Activated naive CD8-positive, alpha-beta T cell treated with anti-CD3 and anti-CD28 coated beads for 36 hours (primary cell): Measurements from ENCODE around the gene CEP78. TPM values are rescaled to one million over a fixed set of nuclear protein-coding genes. Genes with fewer than 3 reads are reported as not detected.

Experiments used
- DNase-seq: peaks from one replicate; pipeline ENCODE4 v3.0.0; 2021
- H3K27ac Mint-ChIP-seq: one replicate; pipeline ENCODE4 v1.8.0; 2022; ENCODE audit warnings: mild to moderate bottlenecking, moderate library complexity, mixed read lengths
- H3K27me3 Mint-ChIP-seq: one replicate; pipeline ENCODE4 v1.8.0; 2022; ENCODE audit warnings: mild to moderate bottlenecking, mixed read lengths
- H3K36me3 Mint-ChIP-seq: one replicate; pipeline ENCODE4 v1.8.0; 2021; ENCODE audit warnings: mild to moderate bottlenecking, mixed read lengths
- H3K4me1 Mint-ChIP-seq: one replicate; pipeline ENCODE4 v1.8.0; 2021; ENCODE audit warnings: mixed read lengths
- H3K4me3 Mint-ChIP-seq: one replicate; pipeline ENCODE4 v1.8.0; 2022; ENCODE audit warnings: mild to moderate bottlenecking, moderate library complexity, mixed read lengths
- H3K9me3 Mint-ChIP-seq: one replicate; pipeline ENCODE4 v1.8.0; 2022; ENCODE audit warnings: mixed read lengths
- total RNA-seq, 2 experiments: library from RNA; stranded (reverse); gene quantifications; one replicate each; pipeline ENCODE4 v1.2.3, GENCODE V29; 2021

The CEP78 gene
- total RNA-seq, 2 experiments from 2014 or later: 41.1 to 41.8 TPM

GRCh38 chr9:78289474-78289873 is 53.6 kb downstream of the CEP78 start:
- no peaks in the 10 kb centered on the region for H3K9me3 Mint-ChIP-seq
- no peaks in the 10 kb centered on the region for H3K36me3 Mint-ChIP-seq
- no peaks in the 10 kb centered on the region for H3K27me3 Mint-ChIP-seq
- peaks cover 13% of the 10 kb centered on the region for H3K4me1 Mint-ChIP-seq
- no peak for DNase-seq
- H3K27ac Mint-ChIP-seq: no peak overlapping the region
- H3K4me3 Mint-ChIP-seq: no peak overlapping the region

DNA sequence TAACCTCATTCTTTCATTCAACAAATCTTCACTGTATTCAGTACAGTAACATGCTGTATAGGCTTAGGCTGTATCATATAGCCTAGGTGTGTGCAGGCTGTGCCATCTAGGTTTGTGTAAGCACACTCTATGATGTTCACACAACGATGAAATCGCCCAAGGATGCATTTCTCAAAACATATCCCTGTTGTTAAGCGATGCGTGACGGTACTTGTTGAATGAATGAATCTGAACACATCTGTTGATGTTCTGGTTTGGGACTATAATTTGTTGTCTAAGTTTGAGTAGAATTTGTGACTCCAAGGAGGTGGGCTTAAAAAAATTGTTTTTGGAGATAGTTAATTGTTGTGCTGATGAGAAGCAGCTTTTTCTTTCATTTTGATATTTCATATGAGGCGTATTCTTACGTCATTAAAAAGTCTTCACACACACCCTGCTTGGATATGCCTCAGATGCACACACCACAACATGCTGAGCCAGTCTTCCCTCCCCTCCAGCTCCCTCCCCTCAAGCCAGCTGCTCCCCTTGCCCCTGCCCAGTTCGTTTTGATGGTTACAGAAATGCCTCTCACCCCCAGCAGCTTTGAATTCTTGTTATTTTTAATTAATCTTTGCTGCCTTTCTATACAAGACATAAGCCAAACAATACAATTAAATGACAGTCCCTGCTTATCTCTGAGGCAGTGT is 55.5 kb downstream of the CEP78 start:
- Mint-ChIP-seq H3K4me1 (peaks cover 26% of the 10 kb centered on the region), H3K27ac (no peak overlapping the region), H3K4me3 (no peak overlapping the region), H3K9me3 (no peaks in the 10 kb centered on the region), H3K27me3 (no peaks in the 10 kb centered on the region), H3K36me3 (no peaks in the 10 kb centered on the region)
- DNase-seq: no peak

DNA sequence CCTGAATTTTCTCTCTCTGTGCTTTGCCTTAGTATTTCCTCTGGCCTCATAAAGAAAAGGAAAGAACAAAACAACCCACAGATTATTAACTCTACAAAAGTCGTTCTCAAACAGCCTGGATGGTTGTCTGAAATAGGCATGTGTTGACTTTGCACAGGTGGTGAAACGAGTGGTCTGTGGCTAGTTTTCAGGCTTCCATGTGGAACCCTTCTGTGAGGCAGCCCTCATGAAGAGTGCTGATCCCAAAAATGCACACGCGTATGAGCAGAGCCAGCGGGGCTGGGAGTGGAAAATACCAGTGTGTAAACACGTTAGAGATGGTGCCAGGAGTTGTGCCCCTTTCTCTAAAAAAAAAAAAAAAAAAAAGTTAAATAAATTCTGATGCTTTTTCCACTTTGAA is 56.2 kb downstream of the CEP78 start:
- Mint-ChIP-seq H3K36me3 (peaks cover under 1% of the 10 kb centered on the region), H3K4me1 (peaks cover 31% of the 10 kb centered on the region), H3K27ac (no peak overlapping the region), H3K9me3 (no peaks in the 10 kb centered on the region), H3K4me3 (no peak overlapping the region), H3K27me3 (no peaks in the 10 kb centered on the region)
- DNase-seq: no peak

DNA sequence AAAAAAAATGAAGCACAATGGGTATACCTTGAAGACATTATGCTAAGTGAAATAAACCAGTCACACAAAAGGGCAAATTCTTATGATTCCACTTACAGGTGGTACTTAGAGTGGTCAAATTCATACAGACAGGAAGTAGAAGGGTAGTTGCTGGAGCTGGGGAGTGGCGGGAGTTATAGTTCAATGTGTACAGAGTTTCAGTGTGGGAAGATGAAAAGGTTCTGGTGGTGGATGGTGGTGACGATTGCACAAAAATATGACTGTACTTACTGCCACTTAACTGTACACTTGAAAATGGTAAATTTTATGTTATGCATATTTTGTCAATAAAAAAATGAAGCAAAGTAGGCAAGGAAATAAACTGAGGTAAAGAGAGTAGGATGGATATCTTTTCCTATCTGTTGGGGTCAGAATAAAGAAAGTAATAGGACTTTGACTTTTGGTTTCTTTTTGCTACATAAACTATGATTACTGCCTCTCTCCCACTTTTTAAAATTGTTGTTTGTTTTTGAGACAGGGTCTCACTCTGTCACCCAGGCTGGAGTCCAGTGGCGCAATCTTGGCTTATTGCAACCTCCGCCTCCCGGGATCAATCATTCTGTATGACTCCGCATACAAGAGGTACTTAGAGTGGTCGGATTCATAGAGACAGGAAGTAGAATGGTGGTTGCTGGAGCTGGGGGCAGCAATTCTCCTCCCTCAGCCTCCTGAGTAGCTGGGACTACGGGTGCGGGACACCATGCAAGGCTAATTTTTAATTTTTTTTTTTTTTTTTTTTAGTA is 57.0 kb downstream of the CEP78 start:
- Mint-ChIP-seq H3K27me3 (no peaks in the 10 kb centered on the region), H3K27ac (peak overlapping the region; percentile 86), H3K4me1 (peaks cover 31% of the 10 kb centered on the region), H3K4me3 (peak overlapping the region; percentile 79), H3K9me3 (no peaks in the 10 kb centered on the region), H3K36me3 (peaks cover 7% of the 10 kb centered on the region)
- DNase-seq: peak; percentile 30

DNA sequence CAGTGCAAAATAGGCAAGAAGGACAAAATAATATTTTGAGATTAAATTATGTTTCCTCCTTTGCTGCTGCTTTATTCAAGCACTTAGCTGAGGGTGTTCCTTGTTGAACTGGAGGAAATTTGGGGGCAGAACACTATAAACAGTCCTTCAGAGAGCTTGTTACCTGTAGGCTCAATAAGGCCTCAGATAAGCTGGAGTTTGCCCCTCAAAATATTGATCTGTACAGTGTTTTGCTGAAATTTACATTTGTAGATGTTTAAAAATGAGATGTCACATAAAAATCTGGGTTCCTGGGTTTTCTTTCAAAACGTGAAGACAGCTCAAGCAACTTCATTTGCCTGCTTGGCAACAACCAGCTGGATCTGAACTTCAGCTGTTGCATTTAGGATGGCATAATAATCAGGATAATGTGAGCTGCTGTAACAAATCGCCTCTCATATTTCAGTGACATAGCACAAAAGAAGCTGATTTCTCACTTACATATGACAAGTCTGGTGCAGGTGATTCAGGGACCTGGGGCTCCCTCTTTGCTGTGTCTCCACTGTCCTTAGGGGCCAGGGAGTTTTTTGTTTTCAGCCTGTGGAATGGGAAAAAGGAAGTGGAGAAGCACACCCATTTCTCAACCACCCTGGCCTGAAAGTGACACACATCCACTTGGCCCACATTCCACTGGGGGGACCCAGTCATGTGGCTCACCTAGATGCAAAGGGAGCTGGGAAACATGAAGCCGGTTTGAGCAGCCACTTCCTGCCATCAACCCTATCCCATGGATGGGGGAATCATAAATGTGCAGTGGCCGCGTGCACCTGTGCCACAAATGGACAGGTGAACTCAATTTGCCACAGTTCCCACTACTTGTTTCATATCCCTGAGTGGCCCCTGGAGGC is 58.7 kb downstream of the CEP78 start:
- H3K9me3 Mint-ChIP-seq: no peaks in the 10 kb centered on the region
- peaks cover 34% of the 10 kb centered on the region for H3K4me1 Mint-ChIP-seq
- no peak overlapping the region for H3K27ac Mint-ChIP-seq
- peaks cover 20% of the 10 kb centered on the region for H3K36me3 Mint-ChIP-seq
- no peak for DNase-seq
- H3K27me3 Mint-ChIP-seq: no peaks in the 10 kb centered on the region
- no peak overlapping the region for H3K4me3 Mint-ChIP-seq

- Mint-ChIP-seq H3K36me3 (peaks cover 26% of the 10 kb centered on the region), H3K9me3 (no peaks in the 10 kb centered on the region), H3K27me3 (no peaks in the 10 kb centered on the region), H3K27ac (no peak overlapping the region), H3K4me1 (peaks cover 38% of the 10 kb centered on the region), H3K4me3 (no peak overlapping the region)
- DNase-seq: no peak
Measured at GRCh38 chr9:78295177-78295575, 59.3 kb downstream of the CEP78 start.

DNA sequence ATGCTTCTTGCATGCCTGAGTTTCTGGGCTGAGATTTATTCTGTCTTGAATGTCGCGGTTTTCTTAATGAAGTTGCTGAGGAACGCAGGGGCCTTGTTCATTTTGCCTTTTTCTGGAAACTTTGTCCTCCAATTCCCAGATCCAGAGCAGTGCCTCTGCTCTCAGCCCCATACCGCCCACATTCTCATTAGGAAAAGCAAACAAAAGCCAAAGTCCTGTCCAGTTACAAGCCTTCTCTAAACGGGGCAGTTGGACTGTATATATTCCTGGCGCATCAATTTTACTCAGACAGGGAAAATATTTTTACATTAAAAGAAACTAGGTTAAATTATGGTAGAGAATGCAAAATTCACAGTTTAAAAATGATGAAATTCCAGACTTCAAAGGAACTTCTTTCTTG is 59.9 kb downstream of the CEP78 start:
- H3K9me3 Mint-ChIP-seq: no peaks in the 10 kb centered on the region
- no peaks in the 10 kb centered on the region for H3K27me3 Mint-ChIP-seq
- peaks cover 40% of the 10 kb centered on the region for H3K4me1 Mint-ChIP-seq
- peak overlapping the region; percentile 99 for H3K27ac Mint-ChIP-seq
- DNase-seq: no peak
- peaks cover 29% of the 10 kb centered on the region for H3K36me3 Mint-ChIP-seq
- H3K4me3 Mint-ChIP-seq: peak overlapping the region; percentile 91

DNA sequence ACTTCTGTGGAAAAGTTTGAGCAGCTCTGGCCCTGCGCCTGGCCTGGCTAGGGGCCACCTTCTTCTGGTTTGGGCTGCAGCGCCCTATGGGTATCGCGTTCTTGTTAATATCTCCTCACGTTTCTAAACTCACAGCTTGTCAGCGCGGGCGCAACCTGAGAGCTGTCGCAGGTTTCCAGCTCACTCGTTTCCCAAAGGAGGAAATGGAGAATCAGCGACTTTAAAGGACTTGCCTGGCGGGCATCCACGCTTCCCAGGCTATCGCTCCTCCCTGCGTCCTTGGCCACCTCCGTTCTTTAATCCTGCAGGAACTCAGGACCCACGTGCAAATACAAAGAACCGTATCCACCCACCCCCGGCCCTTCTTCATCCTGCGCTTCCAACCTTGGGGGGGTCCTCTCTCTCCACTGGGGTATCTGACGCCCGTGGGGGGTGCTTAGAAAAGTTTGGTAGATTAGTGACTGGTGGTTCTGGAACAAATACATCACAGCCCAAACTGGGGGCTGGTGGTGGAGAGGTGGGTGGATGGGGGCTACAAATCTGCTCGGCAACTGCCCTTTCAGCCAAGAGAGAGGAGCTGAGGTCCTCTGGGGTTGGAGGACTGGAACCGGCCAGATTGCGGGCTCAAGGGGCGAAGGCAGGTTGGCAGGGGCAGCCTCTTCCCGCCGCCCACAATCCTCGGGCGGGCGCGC is 60.5 kb downstream of the CEP78 start:
- Mint-ChIP-seq H3K27ac (peak overlapping the region; percentile 99), H3K9me3 (no peaks in the 10 kb centered on the region), H3K27me3 (no peaks in the 10 kb centered on the region), H3K4me1 (peaks cover 40% of the 10 kb centered on the region), H3K36me3 (peaks cover 31% of the 10 kb centered on the region), H3K4me3 (peak overlapping the region; percentile 91)
- peak; percentile 25 for DNase-seq

DNA sequence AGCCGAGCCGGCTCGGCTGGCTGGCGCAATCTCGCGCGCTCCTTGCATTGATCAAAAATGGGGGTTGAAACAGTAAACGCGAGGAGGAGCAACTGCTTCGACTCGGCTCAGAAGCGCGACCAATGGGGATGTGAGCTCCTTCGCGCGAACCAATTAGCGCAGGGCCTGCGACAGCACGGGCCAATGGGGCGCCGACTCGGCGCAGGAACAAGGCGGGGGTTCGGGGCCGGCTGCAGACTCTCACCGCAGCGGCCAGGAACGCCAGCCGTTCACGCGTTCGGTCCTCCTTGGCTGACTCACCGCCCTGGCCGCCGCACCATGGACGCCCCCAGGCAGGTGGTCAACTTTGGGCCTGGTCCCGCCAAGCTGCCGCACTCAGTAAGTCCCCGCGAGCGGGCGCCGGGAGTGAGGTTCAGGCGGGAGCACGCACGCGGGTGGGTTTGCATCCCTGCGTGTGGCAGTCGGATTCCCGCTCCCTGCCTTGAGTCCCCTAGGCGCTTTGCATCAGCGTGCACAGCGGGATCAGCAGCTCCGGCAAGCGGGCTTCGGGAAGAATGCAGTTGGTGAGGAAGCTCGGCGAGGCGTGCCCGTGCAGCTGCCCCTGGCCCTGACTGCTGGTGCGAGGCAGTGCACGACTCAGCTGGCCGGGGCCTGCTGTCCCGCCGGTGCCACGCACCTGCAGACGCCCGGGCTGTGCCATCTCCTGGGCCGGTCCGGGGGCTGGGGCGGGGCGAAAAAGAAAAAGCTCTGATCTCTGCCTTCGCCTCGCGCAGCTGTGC is 61.2 kb downstream of the CEP78 start, which contains the start of gene PSAT1:
Gene PSAT1 (plus strand): TSS at position 233 of the 779 bp plus-strand sequence. CDS start 86 bp downstream, at position 319.
- Mint-ChIP-seq H3K4me3 (peak within 1 kb of the TSS; percentile 91), H3K4me1 (peaks cover 40% of the 10 kb centered on the region), H3K36me3 (peaks cover 37% of the 10 kb centered on the region), H3K9me3 (no peaks in the 10 kb centered on the region), H3K27me3 (no peaks in the 10 kb centered on the region), H3K27ac (peak within 1 kb of the TSS; percentile 99)
- DNase-seq: peak; percentile 93

- no peak for DNase-seq
- Mint-ChIP-seq H3K36me3 (peaks cover 40% of the 10 kb centered on the region), H3K27me3 (no peaks in the 10 kb centered on the region), H3K9me3 (no peaks in the 10 kb centered on the region), H3K4me1 (peaks cover 37% of the 10 kb centered on the region), H3K4me3 (peak overlapping the region; percentile 91), H3K27ac (peak overlapping the region; percentile 99)
Measured at GRCh38 chr9:78297672-78297961, 61.7 kb downstream of the CEP78 start.

DNA sequence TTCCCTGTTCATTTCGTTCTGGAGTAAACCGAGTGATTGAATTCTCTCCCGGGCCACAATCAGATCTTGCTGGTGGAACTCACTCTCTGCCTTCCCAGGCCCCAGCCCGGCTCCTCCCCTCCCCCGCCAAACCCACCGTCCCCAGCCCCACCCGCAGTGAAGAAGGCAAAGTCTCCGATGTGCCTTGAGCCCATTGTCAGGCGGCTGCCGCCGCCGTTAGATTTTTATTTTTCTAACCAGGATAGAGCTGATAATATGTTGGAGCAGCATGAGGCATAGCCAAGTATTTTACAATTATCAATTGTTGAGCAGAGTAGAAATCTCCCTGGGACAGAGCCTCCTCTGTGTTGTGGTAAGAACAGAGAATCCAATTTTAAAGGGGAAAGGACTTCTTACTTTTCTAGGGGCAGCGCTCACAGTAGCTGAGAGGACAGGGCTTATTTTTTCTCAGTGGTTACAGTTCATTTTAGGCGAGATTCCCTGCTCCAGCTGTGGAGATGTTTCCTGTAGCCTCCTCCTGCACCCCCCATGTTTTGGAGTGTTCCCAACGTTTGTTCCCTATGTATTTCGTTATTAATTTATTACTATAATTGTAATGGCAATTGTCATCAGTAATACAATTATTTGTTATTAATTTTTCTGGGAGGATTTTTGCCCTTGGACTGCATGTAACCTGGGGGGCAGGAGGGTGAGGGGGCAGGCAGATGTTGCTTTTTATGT is 62.3 kb downstream of the CEP78 start:
- peak overlapping the region; percentile 99 for H3K27ac Mint-ChIP-seq
- H3K4me1 Mint-ChIP-seq: peaks cover 31% of the 10 kb centered on the region
- no peaks in the 10 kb centered on the region for H3K27me3 Mint-ChIP-seq
- no peaks in the 10 kb centered on the region for H3K9me3 Mint-ChIP-seq
- peaks cover 41% of the 10 kb centered on the region for H3K36me3 Mint-ChIP-seq
- DNase-seq: peak; percentile 11
- peak overlapping the region; percentile 91 for H3K4me3 Mint-ChIP-seq

- DNase-seq: no peak
- H3K27me3 Mint-ChIP-seq: no peaks in the 10 kb centered on the region
- peaks cover 54% of the 10 kb centered on the region for H3K36me3 Mint-ChIP-seq
- H3K9me3 Mint-ChIP-seq: no peaks in the 10 kb centered on the region
- H3K27ac Mint-ChIP-seq: peak overlapping the region; percentile 26
- peaks cover 28% of the 10 kb centered on the region for H3K4me1 Mint-ChIP-seq
- H3K4me3 Mint-ChIP-seq: no peak overlapping the region
Measured at GRCh38 chr9:78300209-78300608, 64.3 kb downstream of the CEP78 start.

GRCh38 chr9:78301466-78301865 is 65.6 kb downstream of the CEP78 start:
- Mint-ChIP-seq H3K27ac (no peak overlapping the region), H3K27me3 (no peaks in the 10 kb centered on the region), H3K36me3 (peaks cover 64% of the 10 kb centered on the region), H3K4me1 (peaks cover 17% of the 10 kb centered on the region), H3K9me3 (no peaks in the 10 kb centered on the region), H3K4me3 (no peak overlapping the region)
- DNase-seq: no peak
